Colon (tissue), 2 donors: ENCODE results near the gene SAP30L.

Experiments used
- FAIRE-seq: peaks from 2 replicates; lab custom pipeline; 2012; peaks lifted over from hg19 to GRCh38; lab: Jason Lieb, UNC
- donor health status: control.
- donor health status: control.

The SAP30L gene

GRCh38 chr5:154481584-154482381, 36.0 kb downstream of the SAP30L start:
- no peak for FAIRE-seq

GRCh38 chr5:154482528-154483449, 37.0 kb downstream of the SAP30L start:
- no peak for FAIRE-seq

GRCh38 chr5:154483654-154484392, 38.0 kb downstream of the SAP30L start:
- FAIRE-seq = no peak

- no peak for FAIRE-seq
Measured at GRCh38 chr5:154484393-154485095, 38.7 kb downstream of the SAP30L start.

- FAIRE-seq = no peak
Measured at GRCh38 chr5:154485096-154485491, 39.3 kb downstream of the SAP30L start.

- no peak for FAIRE-seq
Measured at GRCh38 chr5:154485850-154486426, 40.1 kb downstream of the SAP30L start.

GRCh38 chr5:154486427-154486866, 40.6 kb downstream of the SAP30L start:
- FAIRE-seq = no peak

GRCh38 chr5:154487541-154487940, 41.7 kb downstream of the SAP30L start:
- FAIRE-seq = no peak

- no peak for FAIRE-seq
Measured at GRCh38 chr5:154491941-154492340, 46.1 kb downstream of the SAP30L start.

- no peak for FAIRE-seq
Measured at GRCh38 chr5:154493274-154493673, 47.5 kb downstream of the SAP30L start.

- no peak for FAIRE-seq
Measured at GRCh38 chr5:154494036-154494435, 48.2 kb downstream of the SAP30L start.

GRCh38 chr5:154498591-154498990, 52.8 kb downstream of the SAP30L start:
- no peak for FAIRE-seq

- FAIRE-seq = no peak
Measured at GRCh38 chr5:154498994-154499393, 53.2 kb downstream of the SAP30L start.

- FAIRE-seq = no peak
Measured at GRCh38 chr5:154501566-154501965, 55.8 kb downstream of the SAP30L start.

- FAIRE-seq = no peak
Measured at GRCh38 chr5:154502180-154502579, 56.4 kb downstream of the SAP30L start.

GRCh38 chr5:154503698-154504039, 57.9 kb downstream of the SAP30L start:
- FAIRE-seq = no peak

GRCh38 chr5:154505567-154505966, 59.8 kb downstream of the SAP30L start:
- no peak for FAIRE-seq

- FAIRE-seq = no peak
Measured at GRCh38 chr5:154506049-154506715, 60.4 kb downstream of the SAP30L start.

- no peak for FAIRE-seq
Measured at GRCh38 chr5:154506716-154507080, 60.9 kb downstream of the SAP30L start.

GRCh38 chr5:154508114-154508513, 62.3 kb downstream of the SAP30L start:
- FAIRE-seq = no peak
